ENCODE measurements around the gene CLCA4. TPM values are rescaled to one million over a fixed set of nuclear protein-coding genes. Genes with fewer than 3 reads are reported as not detected.

The CLCA4 gene
- total RNA-seq, 2 experiments from 2014 or later = not detected

DNA sequence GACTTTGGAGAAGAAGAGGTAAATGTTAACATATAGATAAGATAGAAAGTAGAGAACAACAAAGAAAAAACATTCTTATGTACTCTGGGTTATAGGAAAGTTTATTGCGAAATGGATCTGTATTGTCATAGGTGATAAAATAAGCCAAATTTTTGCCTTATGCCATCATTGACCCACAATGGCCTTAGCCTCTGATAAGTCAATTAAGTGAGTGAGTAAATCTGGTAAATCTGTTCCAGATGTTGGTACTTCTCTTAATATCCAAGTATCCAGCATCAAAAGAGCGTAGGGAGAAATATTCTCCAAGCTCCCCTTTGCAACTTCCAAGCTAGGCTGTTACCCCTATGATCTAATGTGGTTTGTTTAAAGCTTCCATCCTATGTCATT is 38.3 kb upstream of the CLCA4 start:
- ChIA-PET POLR2A (interaction anchor here (1.0 kb wide), 1 partner anchor 197 kb away, joined by 3 read pairs; no protein-coding TSS in a partner anchor), CTCF (interaction anchor here (1.1 to 4.3 kb wide), 4 partner anchors 8 to 129 kb away, joined by 3 to 16 read pairs (median 6); no protein-coding TSS in a partner anchor)
- Mint-ChIP-seq H3K9me3 (no peaks in the 10 kb centered on the region), H3K4me1 (peaks cover 4% of the 10 kb centered on the region), H3K27me3 (peaks cover 14% of the 10 kb centered on the region), H3K27ac (no peak overlapping the region), H3K36me3 (ENCODE audit: low read depth) (no peaks in the 10 kb centered on the region), H3K4me3 (no peak overlapping the region)
- DNase-seq = no peak

DNA sequence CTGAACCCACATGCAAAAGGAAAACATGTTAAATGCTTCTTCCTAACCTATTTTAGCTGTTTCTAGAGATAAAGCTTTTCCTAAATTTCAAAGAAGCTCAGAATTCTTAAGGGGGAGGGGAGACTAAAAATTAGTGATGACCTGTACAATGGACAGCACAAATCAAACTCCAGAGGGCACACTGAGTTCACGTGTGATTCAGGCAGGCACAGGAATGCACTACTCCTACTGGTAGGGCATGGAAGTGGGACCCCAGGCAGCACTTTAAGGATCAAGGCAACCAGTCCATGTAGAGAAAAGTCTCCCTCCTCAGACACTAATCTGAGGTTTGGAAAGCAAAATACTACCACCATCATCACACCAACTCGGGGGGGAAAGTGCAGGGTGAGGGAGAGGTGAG is 31.3 kb upstream of the CLCA4 start:
- H3K27ac Mint-ChIP-seq = no peak overlapping the region
- CTCF ChIA-PET = interaction anchor here (0.8 to 1.0 kb wide), 2 partner anchors 16 to 228 kb away, joined by 3 read pairs; no protein-coding TSS in a partner anchor
- no peaks in the 10 kb centered on the region for H3K9me3 Mint-ChIP-seq
- no peaks in the 10 kb centered on the region for H3K27me3 Mint-ChIP-seq
- POLR2A ChIA-PET = no interaction called here
- no peaks in the 10 kb centered on the region for H3K4me1 Mint-ChIP-seq
- no peak for DNase-seq
- no peaks in the 10 kb centered on the region for H3K36me3 Mint-ChIP-seq (ENCODE audit: low read depth)
- H3K4me3 Mint-ChIP-seq = no peak overlapping the region

DNA sequence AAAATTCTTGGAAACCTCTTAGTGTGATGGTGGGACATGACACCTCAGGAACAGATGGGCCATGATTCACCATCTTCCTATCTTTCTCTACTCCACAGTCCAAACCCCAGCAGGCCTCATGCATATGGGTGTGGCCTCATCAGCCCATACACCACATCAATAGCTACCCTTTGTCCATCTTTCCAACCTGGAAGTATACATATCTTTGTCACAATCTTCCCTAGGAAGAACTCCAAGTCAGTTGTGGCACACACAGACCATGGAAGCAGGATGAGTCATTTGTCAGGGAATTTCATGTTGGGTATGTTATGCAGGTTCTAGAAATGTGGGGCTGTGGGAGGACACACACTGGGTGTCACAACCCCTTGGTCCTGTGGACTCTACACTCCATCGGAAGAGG is 30.5 kb upstream of the CLCA4 start:
- H3K27ac Mint-ChIP-seq = no peak overlapping the region
- H3K4me1 Mint-ChIP-seq = no peaks in the 10 kb centered on the region
- POLR2A ChIA-PET = no interaction called here
- no peak for DNase-seq
- no peaks in the 10 kb centered on the region for H3K27me3 Mint-ChIP-seq
- no peaks in the 10 kb centered on the region for H3K36me3 Mint-ChIP-seq (ENCODE audit: low read depth)
- CTCF ChIA-PET = interaction anchor here (0.8 to 1.6 kb wide), 3 partner anchors 8 to 227 kb away, joined by 3 to 6 read pairs (median 6); no protein-coding TSS in a partner anchor
- no peak overlapping the region for H3K4me3 Mint-ChIP-seq
- no peaks in the 10 kb centered on the region for H3K9me3 Mint-ChIP-seq

DNA sequence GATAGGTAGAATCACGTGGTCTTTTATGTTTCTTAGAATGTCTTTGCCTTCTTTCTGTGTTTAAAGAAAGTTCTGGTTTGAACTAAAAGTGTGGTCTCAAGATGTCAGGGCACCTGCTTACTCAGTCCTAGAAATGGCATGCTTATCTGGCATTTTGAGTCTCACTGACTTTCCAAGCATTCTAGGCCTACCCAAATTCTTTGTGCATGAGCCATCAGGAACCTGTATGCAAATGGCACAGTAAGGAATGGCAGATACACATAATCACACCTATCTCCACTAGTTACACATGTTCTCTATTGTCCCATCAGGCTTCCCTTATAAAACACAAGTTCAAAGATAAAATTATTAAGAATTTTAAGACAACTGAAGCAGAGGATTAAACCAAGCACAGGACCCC is 29.5 kb upstream of the CLCA4 start:
- CTCF ChIA-PET = interaction anchor here (1.0 to 1.6 kb wide), 2 partner anchors 9 to 15 kb away, joined by 6 read pairs; no protein-coding TSS in a partner anchor
- POLR2A ChIA-PET = no interaction called here
- DNase-seq = no peak
- no peak overlapping the region for H3K27ac Mint-ChIP-seq
- no peaks in the 10 kb centered on the region for H3K36me3 Mint-ChIP-seq (ENCODE audit: low read depth)
- H3K4me3 Mint-ChIP-seq = no peak overlapping the region
- no peaks in the 10 kb centered on the region for H3K4me1 Mint-ChIP-seq
- no peaks in the 10 kb centered on the region for H3K27me3 Mint-ChIP-seq
- H3K9me3 Mint-ChIP-seq = no peaks in the 10 kb centered on the region

DNA sequence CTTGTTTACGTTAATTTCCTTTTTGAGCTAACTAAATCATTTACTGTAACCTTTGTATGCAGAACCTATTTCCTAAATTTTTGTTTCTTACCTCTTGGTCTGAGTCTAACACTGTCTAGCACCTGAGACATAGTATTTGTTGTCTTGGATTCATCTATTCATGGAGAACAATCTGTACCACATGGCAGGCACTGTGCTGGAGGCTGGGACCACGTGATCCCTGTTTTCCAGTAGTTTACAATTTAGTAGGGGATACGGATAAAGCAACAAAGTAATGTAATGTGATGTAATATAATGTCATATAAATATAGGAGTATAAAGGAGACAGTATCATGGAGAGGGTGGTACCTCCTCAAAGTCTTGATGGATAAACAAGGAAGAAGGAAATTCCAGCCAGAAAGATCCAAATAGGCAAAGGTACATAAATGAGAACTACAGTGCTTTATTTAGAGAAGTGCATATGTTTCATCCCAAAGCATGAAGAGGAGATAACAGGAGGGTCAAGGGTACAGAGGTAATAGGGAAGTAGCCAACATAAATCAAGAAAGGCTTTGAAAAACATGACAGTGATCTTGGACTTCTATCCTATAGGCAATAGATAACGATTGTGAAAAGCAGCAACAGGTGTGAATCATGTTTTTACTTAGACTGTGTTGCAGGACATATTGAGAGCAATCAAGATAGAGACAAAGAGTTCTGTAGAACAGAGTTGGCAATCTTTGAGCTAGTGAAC is 25.9 kb upstream of the CLCA4 start:
- peaks cover 2% of the 10 kb centered on the region for H3K27me3 Mint-ChIP-seq
- ChIA-PET CTCF (interaction anchor here (1.4 kb wide), 1 partner anchor 16 kb away, joined by 3 read pairs; no protein-coding TSS in a partner anchor), POLR2A (no interaction called here)
- no peak overlapping the region for H3K4me3 Mint-ChIP-seq
- no peak for DNase-seq
- no peaks in the 10 kb centered on the region for H3K36me3 Mint-ChIP-seq (ENCODE audit: low read depth)
- no peak overlapping the region for H3K27ac Mint-ChIP-seq
- no peaks in the 10 kb centered on the region for H3K9me3 Mint-ChIP-seq
- H3K4me1 Mint-ChIP-seq = no peaks in the 10 kb centered on the region

DNA sequence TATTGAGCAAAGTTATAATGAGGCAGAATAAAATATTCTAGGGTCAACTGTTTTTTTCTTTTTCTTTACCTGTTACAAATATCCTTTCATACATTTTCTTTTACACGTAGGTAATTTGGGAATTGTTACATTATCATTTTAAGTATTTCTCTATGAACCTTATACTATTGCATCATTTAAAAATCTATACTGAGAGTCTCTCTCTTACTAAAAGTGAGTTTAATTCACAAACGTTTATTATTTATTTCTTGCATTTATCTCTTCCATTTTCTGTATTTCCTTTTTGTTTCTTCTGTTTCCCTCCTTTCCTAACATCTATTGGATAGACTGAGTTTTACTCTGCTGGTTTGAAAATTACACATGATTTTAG is 25.4 kb upstream of the CLCA4 start:
- DNase-seq = no peak
- CTCF ChIA-PET = interaction anchor here (1.3 to 1.4 kb wide), 2 partner anchors 16 to 21 kb away, joined by 3 read pairs; no protein-coding TSS in a partner anchor

DNA sequence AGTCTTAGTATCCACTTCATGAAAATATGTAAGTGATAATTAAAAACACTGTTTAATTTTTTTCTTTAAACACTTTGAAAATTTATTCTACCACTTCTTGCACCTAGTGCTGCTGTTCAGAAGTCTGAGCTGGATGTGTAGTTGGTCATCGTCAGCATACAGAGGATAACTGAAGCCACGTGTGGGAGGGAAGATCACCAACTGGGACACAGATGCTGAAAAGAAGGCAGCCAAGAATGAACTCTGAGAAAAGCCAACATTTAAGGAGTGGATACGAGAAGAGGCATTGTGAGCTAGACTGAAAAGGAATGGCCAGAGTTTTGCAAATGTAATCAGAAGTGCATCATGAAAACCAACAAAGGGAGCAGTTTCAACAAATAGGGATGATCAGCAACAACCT is 24.6 kb upstream of the CLCA4 start:
- Mint-ChIP-seq H3K36me3 (ENCODE audit: low read depth) (no peaks in the 10 kb centered on the region), H3K27ac (no peak overlapping the region), H3K4me1 (no peaks in the 10 kb centered on the region), H3K4me3 (no peak overlapping the region), H3K27me3 (peaks cover 2% of the 10 kb centered on the region), H3K9me3 (no peaks in the 10 kb centered on the region)
- CTCF ChIA-PET = interaction anchor here (1.3 to 1.4 kb wide), 2 partner anchors 17 to 22 kb away, joined by 3 read pairs; no protein-coding TSS in a partner anchor
- POLR2A ChIA-PET = no interaction called here
- no peak for DNase-seq

More for the DNA sequence above, 25.4 kb upstream of the CLCA4 start:
- Mint-ChIP-seq H3K27me3 (peaks cover 2% of the 10 kb centered on the region), H3K27ac (no peak overlapping the region), H3K36me3 (ENCODE audit: low read depth) (no peaks in the 10 kb centered on the region), H3K4me3 (no peak overlapping the region), H3K9me3 (no peaks in the 10 kb centered on the region), H3K4me1 (no peaks in the 10 kb centered on the region)
- POLR2A ChIA-PET = no interaction called here

DNA sequence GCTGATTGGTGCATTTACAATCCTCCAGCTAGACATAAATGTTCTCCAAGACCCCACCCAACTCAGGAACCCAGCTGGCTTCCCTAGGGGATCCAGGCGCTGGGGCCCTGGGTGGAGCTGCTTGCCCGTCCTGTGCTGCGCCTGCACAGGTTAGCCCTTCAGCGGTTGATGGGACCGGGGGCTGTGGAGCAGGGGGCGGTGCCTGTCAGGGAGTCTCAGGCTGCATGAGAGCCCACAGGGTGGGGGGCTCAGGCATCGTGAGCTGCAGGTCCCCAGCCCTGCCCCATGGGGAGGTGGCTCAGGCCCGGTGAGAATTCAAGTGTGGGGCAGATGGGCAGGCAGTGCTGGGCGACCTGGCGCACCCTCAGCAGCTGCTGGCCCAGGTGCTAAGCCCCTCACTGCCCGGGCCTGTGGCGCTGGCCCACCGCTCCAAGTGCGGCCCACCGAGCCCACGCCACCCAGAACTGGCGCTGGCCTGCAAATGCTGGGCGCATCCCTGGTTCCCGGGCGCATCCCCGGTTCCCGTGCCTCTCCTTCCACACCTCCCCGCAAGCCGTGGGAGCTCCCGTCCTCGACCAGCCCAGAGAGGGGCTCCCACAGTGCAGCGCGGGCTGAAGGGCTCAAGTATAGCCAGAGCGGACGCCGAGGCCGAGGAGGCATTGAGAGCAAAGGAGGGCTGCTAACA is 23.1 kb upstream of the CLCA4 start:
- H3K27me3 Mint-ChIP-seq = peaks cover 5% of the 10 kb centered on the region
- CTCF ChIA-PET = no interaction called here
- POLR2A ChIA-PET = no interaction called here
- no peak overlapping the region for H3K27ac Mint-ChIP-seq
- no peaks in the 10 kb centered on the region for H3K9me3 Mint-ChIP-seq
- no peaks in the 10 kb centered on the region for H3K36me3 Mint-ChIP-seq (ENCODE audit: low read depth)
- no peak for DNase-seq
- no peak overlapping the region for H3K4me3 Mint-ChIP-seq
- H3K4me1 Mint-ChIP-seq = no peaks in the 10 kb centered on the region

DNA sequence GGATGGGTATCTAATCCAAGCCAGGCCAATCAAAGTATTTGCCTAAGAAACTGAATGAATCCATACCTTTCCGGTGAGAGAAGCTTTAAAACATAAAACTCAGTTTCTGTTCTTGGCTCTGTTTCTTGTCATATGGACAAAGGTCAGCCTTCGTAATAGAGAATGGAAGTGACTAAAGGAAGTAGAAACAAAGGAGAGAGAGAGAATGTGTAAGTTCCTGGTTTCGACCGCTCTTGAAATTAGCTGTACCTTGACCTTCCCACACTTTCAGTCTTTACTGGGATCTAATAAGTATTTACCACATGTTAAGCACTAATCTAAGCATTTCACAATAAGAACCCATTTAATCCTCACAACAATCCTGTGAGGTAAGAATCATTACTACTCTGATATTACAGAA is 19.6 kb upstream of the CLCA4 start:
- no peak for DNase-seq
- Mint-ChIP-seq H3K27me3 (peaks cover 7% of the 10 kb centered on the region), H3K9me3 (no peaks in the 10 kb centered on the region), H3K36me3 (ENCODE audit: low read depth) (no peaks in the 10 kb centered on the region), H3K4me3 (no peak overlapping the region), H3K27ac (no peak overlapping the region), H3K4me1 (no peaks in the 10 kb centered on the region)
- ChIA-PET CTCF (no interaction called here), POLR2A (no interaction called here)

DNA sequence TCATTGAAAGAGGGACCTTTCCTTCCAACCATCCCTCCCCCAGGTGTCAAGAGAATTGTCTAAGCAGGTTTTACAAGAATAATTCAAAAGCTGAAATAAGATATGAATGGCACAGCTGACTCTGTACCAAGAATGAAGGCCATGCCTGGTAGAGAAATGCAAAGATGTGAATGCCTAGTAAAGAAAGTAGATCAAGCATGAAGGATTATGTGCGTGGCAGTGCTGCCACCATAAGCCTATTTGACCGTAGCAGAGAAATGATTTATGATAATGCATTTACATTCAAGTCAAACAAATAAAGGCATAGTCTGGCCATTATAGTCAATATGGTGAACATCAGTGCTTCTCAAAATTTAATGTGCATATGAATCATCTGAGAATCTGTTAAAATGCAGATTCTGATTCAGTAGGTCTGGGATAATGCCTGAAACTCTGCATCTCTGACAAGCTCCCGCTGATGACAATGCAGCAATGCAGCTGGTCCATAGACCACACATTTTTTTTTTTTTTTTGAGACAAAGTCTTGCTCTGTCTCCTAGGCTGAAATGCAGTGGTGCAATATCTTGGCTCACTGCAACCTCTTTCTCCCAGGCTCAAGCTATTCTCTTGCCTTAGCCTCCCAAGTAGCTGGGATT is 16.6 kb upstream of the CLCA4 start:
- peaks cover 15% of the 10 kb centered on the region for H3K27me3 Mint-ChIP-seq
- H3K27ac Mint-ChIP-seq = no peak overlapping the region
- ChIA-PET CTCF (interaction anchor here (0.7 kb wide), 1 partner anchor 30 kb away, joined by 4 read pairs; no protein-coding TSS in a partner anchor), POLR2A (no interaction called here)
- no peak overlapping the region for H3K4me3 Mint-ChIP-seq
- H3K36me3 Mint-ChIP-seq (ENCODE audit: low read depth) = no peaks in the 10 kb centered on the region
- no peaks in the 10 kb centered on the region for H3K4me1 Mint-ChIP-seq
- DNase-seq = no peak
- H3K9me3 Mint-ChIP-seq = no peaks in the 10 kb centered on the region

DNA sequence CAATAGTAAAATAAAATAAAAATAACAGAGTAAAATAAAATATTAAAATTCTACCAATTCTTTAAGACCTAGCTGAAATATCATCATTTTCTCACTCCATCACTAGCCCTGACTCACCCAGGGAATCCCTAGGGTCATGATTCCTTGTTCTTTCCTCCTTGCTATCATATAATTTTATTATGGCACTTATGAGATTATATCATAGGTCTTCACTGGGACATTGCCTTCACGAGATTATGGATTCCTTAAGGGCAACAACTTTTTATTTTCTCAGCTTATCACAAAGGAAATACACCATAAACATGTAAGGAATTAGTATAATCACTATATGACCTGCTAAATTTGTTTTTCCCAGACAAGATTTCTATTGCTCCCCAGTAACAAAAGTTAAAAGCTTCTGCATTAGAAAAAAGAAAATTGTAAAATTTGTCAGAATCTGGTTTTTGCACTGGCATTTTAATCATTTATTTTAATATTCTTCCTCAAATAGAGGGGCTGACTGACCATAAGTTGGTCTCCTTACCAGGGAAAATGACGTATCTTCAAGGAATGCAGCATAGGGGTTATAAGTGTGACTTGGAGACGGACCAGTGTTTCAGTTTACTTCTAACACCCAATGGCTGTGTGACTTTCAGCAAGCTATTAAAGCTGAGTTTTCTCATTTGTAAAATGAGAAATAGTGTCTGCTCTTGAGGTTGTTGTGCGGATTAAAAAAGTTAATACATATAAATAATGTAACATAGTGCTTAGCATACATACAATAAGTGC is 8.8 kb upstream of the CLCA4 start:
- Mint-ChIP-seq H3K27ac (no peak overlapping the region), H3K4me1 (no peaks in the 10 kb centered on the region), H3K27me3 (peaks cover 9% of the 10 kb centered on the region), H3K36me3 (ENCODE audit: low read depth) (no peaks in the 10 kb centered on the region), H3K9me3 (no peaks in the 10 kb centered on the region), H3K4me3 (no peak overlapping the region)
- ChIA-PET POLR2A (no interaction called here), CTCF (no interaction called here)
- DNase-seq = no peak

DNA sequence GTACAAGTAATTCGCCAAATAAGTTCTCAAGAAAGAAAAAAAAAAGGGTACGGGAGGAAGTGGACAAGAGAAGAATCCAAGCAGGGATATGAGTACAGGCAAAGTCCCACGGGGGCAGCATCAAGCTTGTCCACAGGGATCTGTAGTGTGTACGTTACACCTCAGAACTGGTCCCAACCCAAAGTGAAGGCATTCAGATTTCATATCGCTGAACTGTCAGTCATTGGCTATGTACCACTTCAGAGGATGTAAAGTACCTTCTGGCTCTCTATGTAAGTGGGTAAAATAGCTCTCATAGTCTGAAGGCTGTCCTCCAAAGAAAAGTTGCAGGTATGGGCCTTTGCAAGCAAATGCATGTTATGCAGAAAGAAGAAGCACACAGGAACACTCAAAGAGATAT is 8.1 kb upstream of the CLCA4 start:
- CTCF ChIA-PET = no interaction called here
- Mint-ChIP-seq H3K27ac (no peak overlapping the region), H3K27me3 (peaks cover 6% of the 10 kb centered on the region)

DNA sequence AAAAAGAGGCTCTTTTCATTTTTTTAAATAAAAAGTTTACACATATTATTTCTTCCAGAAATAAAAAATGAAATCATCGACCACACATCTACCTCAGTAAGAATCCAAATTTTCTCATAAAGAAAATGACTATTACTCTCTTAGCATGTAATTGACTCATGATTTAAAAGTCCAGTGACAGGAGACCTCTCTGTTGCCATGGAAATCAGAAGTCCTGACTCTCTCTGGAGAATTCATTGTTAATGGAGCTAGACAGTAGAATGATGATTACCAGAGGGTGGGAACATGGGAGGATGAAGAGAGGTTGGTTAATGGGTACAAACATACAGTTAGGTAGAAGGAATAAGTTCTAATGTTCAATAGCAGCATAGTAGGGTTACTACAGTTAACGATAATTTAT is 5.0 kb upstream of the CLCA4 start:
- H3K4me3 Mint-ChIP-seq = no peak overlapping the region
- H3K9me3 Mint-ChIP-seq = no peaks in the 10 kb centered on the region
- H3K27ac Mint-ChIP-seq = no peak overlapping the region
- no peaks in the 10 kb centered on the region for H3K36me3 Mint-ChIP-seq (ENCODE audit: low read depth)
- no peaks in the 10 kb centered on the region for H3K4me1 Mint-ChIP-seq
- DNase-seq = no peak
- POLR2A ChIA-PET = no interaction called here
- CTCF ChIA-PET = interaction anchor here (1.3 kb wide), 1 partner anchor 22 kb away, joined by 3 read pairs; no protein-coding TSS in a partner anchor
- H3K27me3 Mint-ChIP-seq = peaks cover 2% of the 10 kb centered on the region

More for the DNA sequence above, 8.1 kb upstream of the CLCA4 start:
- Mint-ChIP-seq H3K4me1 (no peaks in the 10 kb centered on the region), H3K36me3 (ENCODE audit: low read depth) (no peaks in the 10 kb centered on the region), H3K9me3 (no peaks in the 10 kb centered on the region), H3K4me3 (no peak overlapping the region)
- POLR2A ChIA-PET = no interaction called here
- DNase-seq = no peak
